ENCODE measurements around the gene EVC2. TPM values are rescaled to one million over a fixed set of nuclear protein-coding genes. Genes with fewer than 3 reads are reported as not detected.

Gene EVC2
- total and polyA plus RNA-seq, 2 of the 13 experiments (the other 11 are each of a cell fraction or from before 2014, with no cell fraction given): not detected

- no peaks in the 10 kb centered on the region for H4K20me1 ChIP-seq (ENCODE audit: insufficient read depth, low read length)
- no peak for FAIRE-seq
- WGBS (ENCODE audit: low lambda C conversion rate): 98% methylated on average over 8 of the region's 10 CpGs
Measured at GRCh38 chr4:5757954-5758353, 49.6 kb upstream of the EVC2 start.

More at GRCh38 chr4:5757954-5758353, 49.6 kb upstream of the EVC2 start:
- intact Hi-C loops (cut with micrococcal nuclease; ENCODE audit: unreplicated experiment): no loop called here
- no peaks in the 10 kb centered on the region for H3K79me2 ChIP-seq (ENCODE audit: insufficient read depth, low read length)
- ATAC-seq (no peak), DNase-seq (ENCODE audit: low spot score) (no peak)
- H3K27ac ChIP-seq (ENCODE audit: extremely low read length, insufficient read depth, low read length): no peak overlapping the region
- in situ Hi-C loops (cut with HindIII; ENCODE audit: extremely low pct_ligation_motif_present, low pct_unique_long_range_greater_than_20kb): no loop called here
- no peak overlapping the region for H3K4me2 ChIP-seq (ENCODE audit: low read depth, low read length)
- TF ChIP-seq ZBTB3 (CRISPR knock-in tag; IDR thresholded peaks at IDR 0.05; ENCODE audit: borderline replicate concordance, low read depth) (no peak), ZNF530 (CRISPR knock-in tag; IDR thresholded peaks at IDR 0.05; ENCODE audit: low read depth) (no peak), ZNF546 (CRISPR knock-in tag; conservative IDR thresholded peaks at IDR 0.05) (no peak), MAF1 (CRISPR knock-in tag; IDR thresholded peaks at IDR 0.05; ENCODE audit: borderline replicate concordance) (no peak), POLR2AphosphoS2 (IDR thresholded peaks at IDR 0.05; ENCODE audit: low read depth, low read length) (no peak), RAD51 (IDR thresholded peaks at IDR 0.05; ENCODE audit: borderline replicate concordance) (no peak), THAP11 (CRISPR knock-in tag; IDR thresholded peaks at IDR 0.05) (no peak), KLF16 (CRISPR knock-in tag; IDR thresholded peaks at IDR 0.05) (no peak), RBM39 (IDR thresholded peaks at IDR 0.05; ENCODE audit: low read depth, low read length, poor library complexity, severe bottlenecking) (no peak)
- TF ChIP-seq, protein P1, sequence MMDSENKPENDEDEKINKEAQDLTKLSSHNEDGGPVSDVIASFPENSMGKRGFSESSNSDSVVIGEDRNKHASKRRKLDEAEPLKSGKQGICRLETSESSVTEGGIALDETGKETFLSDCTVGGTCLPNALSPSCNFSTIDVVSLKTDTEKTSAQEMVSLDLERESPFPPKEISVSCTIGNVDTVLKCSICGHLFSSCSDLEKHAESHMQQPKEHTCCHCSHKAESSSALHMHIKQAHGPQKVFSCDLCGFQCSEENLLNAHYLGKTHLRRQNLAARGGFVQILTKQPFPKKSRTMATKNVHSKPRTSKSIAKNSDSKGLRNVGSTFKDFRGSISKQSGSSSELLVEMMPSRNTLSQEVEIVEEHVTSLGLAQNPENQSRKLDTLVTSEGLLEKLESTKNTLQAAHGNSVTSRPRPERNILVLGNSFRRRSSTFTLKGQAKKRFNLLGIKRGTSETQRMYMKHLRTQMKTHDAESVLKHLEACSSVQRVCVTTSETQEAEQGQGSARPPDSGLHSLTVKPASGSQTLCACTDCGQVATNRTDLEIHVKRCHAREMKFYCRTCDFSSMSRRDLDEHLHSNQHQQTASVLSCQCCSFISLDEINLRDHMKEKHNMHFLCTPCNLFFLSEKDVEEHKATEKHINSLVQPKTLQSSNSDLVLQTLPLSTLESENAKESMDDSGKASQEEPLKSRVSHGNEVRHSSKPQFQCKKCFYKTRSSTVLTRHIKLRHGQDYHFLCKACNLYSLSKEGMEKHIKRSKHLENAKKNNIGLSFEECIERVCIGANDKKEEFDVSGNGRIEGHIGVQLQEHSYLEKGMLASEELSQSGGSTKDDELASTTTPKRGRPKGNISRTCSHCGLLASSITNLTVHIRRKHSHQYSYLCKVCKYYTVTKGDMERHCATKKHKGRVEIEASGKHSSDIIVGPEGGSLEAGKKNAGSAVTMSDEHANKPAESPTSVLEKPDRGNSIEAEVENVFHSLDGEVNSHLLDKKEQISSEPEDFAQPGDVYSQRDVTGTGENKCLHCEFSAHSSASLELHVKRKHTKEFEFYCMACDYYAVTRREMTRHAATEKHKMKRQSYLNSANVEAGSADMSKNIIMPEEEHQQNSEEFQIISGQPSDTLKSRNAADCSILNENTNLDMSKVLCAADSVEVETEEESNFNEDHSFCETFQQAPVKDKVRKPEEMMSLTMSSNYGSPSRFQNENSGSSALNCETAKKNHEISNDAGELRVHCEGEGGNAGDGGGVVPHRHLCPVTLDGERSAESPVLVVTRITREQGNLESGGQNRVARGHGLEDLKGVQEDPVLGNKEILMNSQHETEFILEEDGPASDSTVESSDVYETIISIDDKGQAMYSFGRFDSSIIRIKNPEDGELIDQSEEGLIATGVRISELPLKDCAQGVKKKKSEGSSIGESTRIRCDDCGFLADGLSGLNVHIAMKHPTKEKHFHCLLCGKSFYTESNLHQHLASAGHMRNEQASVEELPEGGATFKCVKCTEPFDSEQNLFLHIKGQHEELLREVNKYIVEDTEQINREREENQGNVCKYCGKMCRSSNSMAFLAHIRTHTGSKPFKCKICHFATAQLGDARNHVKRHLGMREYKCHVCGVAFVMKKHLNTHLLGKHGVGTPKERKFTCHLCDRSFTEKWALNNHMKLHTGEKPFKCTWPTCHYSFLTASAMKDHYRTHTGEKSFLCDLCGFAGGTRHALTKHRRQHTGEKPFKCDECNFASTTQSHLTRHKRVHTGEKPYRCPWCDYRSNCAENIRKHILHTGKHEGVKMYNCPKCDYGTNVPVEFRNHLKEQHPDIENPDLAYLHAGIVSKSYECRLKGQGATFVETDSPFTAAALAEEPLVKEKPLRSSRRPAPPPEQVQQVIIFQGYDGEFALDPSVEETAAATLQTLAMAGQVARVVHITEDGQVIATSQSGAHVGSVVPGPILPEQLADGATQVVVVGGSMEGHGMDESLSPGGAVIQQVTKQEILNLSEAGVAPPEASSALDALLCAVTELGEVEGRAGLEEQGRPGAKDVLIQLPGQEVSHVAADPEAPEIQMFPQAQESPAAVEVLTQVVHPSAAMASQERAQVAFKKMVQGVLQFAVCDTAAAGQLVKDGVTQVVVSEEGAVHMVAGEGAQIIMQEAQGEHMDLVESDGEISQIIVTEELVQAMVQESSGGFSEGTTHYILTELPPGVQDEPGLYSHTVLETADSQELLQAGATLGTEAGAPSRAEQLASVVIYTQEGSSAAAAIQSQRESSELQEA (CRISPR knock-in tag; IDR thresholded peaks at IDR 0.05; ENCODE audit: not compliant biosample characterization): no peak
- TF ChIP-seq, protein P2, sequence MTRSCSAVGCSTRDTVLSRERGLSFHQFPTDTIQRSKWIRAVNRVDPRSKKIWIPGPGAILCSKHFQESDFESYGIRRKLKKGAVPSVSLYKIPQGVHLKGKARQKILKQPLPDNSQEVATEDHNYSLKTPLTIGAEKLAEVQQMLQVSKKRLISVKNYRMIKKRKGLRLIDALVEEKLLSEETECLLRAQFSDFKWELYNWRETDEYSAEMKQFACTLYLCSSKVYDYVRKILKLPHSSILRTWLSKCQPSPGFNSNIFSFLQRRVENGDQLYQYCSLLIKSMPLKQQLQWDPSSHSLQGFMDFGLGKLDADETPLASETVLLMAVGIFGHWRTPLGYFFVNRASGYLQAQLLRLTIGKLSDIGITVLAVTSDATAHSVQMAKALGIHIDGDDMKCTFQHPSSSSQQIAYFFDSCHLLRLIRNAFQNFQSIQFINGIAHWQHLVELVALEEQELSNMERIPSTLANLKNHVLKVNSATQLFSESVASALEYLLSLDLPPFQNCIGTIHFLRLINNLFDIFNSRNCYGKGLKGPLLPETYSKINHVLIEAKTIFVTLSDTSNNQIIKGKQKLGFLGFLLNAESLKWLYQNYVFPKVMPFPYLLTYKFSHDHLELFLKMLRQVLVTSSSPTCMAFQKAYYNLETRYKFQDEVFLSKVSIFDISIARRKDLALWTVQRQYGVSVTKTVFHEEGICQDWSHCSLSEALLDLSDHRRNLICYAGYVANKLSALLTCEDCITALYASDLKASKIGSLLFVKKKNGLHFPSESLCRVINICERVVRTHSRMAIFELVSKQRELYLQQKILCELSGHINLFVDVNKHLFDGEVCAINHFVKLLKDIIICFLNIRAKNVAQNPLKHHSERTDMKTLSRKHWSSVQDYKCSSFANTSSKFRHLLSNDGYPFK (CRISPR knock-in tag; IDR thresholded peaks at IDR 0.05; ENCODE audit: borderline replicate concordance): no peak
- no peak overlapping the region for H3K4me3 ChIP-seq (replicated peaks in 1 of 3; ENCODE audit: insufficient read depth in 1 of 3, low read depth in 2 of 3, low read length in 3 of 3)
- no peak overlapping the region for H3K9ac ChIP-seq (ENCODE audit: insufficient read depth, low read depth, low read length)
- H3K36me3 ChIP-seq (replicated peaks in 1 of 2; ENCODE audit: control insufficient read depth in 1 of 2, insufficient read depth in 2 of 2, low read length in 2 of 2): peaks cover 12 to 21% of the 10 kb centered on the region in 2 experiments; a peak in 3 of 5 replicates
- H3K9me3 ChIP-seq (ENCODE audit: low read length): no peaks in the 10 kb centered on the region
- no peaks in the 10 kb centered on the region for H3K4me1 ChIP-seq (ENCODE audit: insufficient read depth, low read length)
- no peaks in the 10 kb centered on the region for H3K27me3 ChIP-seq (ENCODE audit: control insufficient read depth in 1 of 2, insufficient read depth in 2 of 2, low read length in 2 of 2)
- no peak overlapping the region for H2AFZ ChIP-seq (ENCODE audit: low read length)
- BruUV-seq (replicated peaks): no TSS peak
- POLR2A ChIA-PET: no interaction called here
- CTCF ChIA-PET (ENCODE audit: low intra/inter-chr PET ratio, low total read pairs): no interaction called here
